HTR-8/SVneo (cell line): Measurements from ENCODE around the gene TAPT1.
"Not testable (repeated sequence)": the region's sequence is repeated elsewhere in the genome, so short reads cannot be mapped to it uniquely, and the experiment has no call there.

Experiments used
- DNase-seq: peaks from one replicate; pipeline ENCODE4 v3.0.0; 2011; ENCODE audit warnings: low spot score, mixed read lengths; ENCODE audit not compliant: insufficient read length
- FAIRE-seq: peaks from 2 replicates; lab custom pipeline; 2011; peaks lifted over from hg19 to GRCh38; lab: Jason Lieb, UNC

Gene TAPT1

GRCh38 chr4:16218950-16219349 lies 7.3 kb downstream of the TAPT1 start:
- no peak for FAIRE-seq

GRCh38 chr4:16217300-16218051 lies 8.8 kb downstream of the TAPT1 start:
- DNase-seq: no peak
- FAIRE-seq: no peak

More at GRCh38 chr4:16218950-16219349, 7.3 kb downstream of the TAPT1 start:
- DNase-seq: no peak

GRCh38 chr4:16213121-16213520 lies 13.2 kb downstream of the TAPT1 start:
- FAIRE-seq (no peak), DNase-seq (no peak)

GRCh38 chr4:16212138-16212782 lies 14.0 kb downstream of the TAPT1 start:
- no peak for DNase-seq
- no peak for FAIRE-seq

- FAIRE-seq: no peak
- DNase-seq: no peak
Observed at GRCh38 chr4:16207409-16207808, 18.9 kb downstream of the TAPT1 start.

- DNase-seq: no peak
- no peak for FAIRE-seq
Observed at GRCh38 chr4:16206848-16207247, 19.4 kb downstream of the TAPT1 start.

GRCh38 chr4:16206301-16206700 lies 20.0 kb downstream of the TAPT1 start:
- FAIRE-seq: no peak
- DNase-seq: no peak

GRCh38 chr4:16205298-16206164 lies 20.7 kb downstream of the TAPT1 start:
- FAIRE-seq: no peak
- DNase-seq: peak; percentile 32

- FAIRE-seq (no peak), DNase-seq (no peak)
Observed at GRCh38 chr4:16204505-16204904, 21.8 kb downstream of the TAPT1 start.

- FAIRE-seq: no peak
Observed at GRCh38 chr4:16203083-16203482, 23.2 kb downstream of the TAPT1 start.

GRCh38 chr4:16202598-16202997 lies 23.7 kb downstream of the TAPT1 start:
- DNase-seq: no peak
- no peak for FAIRE-seq

More at GRCh38 chr4:16203083-16203482, 23.2 kb downstream of the TAPT1 start:
- no peak for DNase-seq

GRCh38 chr4:16199093-16199492 lies 27.2 kb downstream of the TAPT1 start:
- DNase-seq (no peak), FAIRE-seq (no peak)

GRCh38 chr4:16197876-16198665 lies 28.2 kb downstream of the TAPT1 start:
- DNase-seq (no peak), FAIRE-seq (no peak)

GRCh38 chr4:16196482-16197393 lies 29.5 kb downstream of the TAPT1 start:
- FAIRE-seq: peak; percentile 71
- peak; percentile 35 for DNase-seq

GRCh38 chr4:16195209-16195608 lies 31.1 kb downstream of the TAPT1 start:
- DNase-seq (no peak), FAIRE-seq (no peak)

GRCh38 chr4:16194798-16195197 lies 31.5 kb downstream of the TAPT1 start:
- not testable (repeated sequence) for FAIRE-seq

GRCh38 chr4:16194214-16194613 lies 32.1 kb downstream of the TAPT1 start:
- no peak for DNase-seq

More at GRCh38 chr4:16194798-16195197, 31.5 kb downstream of the TAPT1 start:
- DNase-seq: not testable (repeated sequence)

GRCh38 chr4:16192631-16193518 lies 33.4 kb downstream of the TAPT1 start:
- FAIRE-seq (no peak), DNase-seq (no peak)

More at GRCh38 chr4:16194214-16194613, 32.1 kb downstream of the TAPT1 start:
- no peak for FAIRE-seq
